ENCODE results near the gene SGMS1. TPM values are rescaled to one million over a fixed set of nuclear protein-coding genes. Genes with fewer than 3 reads are reported as not detected.

Gene SGMS1
- polyA plus RNA-seq, 1 donor (not counting 4 experiments of a cell fraction or from before 2014, with no cell fraction given): 18.3 TPM

- Histone ChIP-seq H3K79me2 (ENCODE audit: control insufficient read depth, insufficient read depth, low read length) (no peaks in the 10 kb centered on the region), H2AFZ (ENCODE audit: control insufficient read depth, low read length) (peak overlapping the region; percentile 21), H3K4me3 (ENCODE audit: control insufficient read depth in 2 of 3, extremely low read depth in 1 of 3, insufficient read depth in 2 of 3, low read depth in 1 of 3, low read length in 3 of 3) (peak overlapping the region in 2 of 3 experiments; percentile 49 to 71), H3K36me3 (ENCODE audit: control insufficient read depth in 2 of 2, extremely low read depth in 1 of 2, insufficient read depth in 2 of 2, low read length in 2 of 2) (no peaks in the 10 kb centered on the region), H3K9me1 (ENCODE audit: control insufficient read depth, extremely low read depth, insufficient read depth, low read length) (no peaks in the 10 kb centered on the region), H3K4me1 (ENCODE audit: control insufficient read depth, extremely low read depth, insufficient read depth, low read length) (peaks cover 49% of the 10 kb centered on the region), H4K20me1 (ENCODE audit: control insufficient read depth, extremely low read depth, insufficient read depth, low read length) (no peaks in the 10 kb centered on the region), H3K27me3 (ENCODE audit: control insufficient read depth, extremely low read depth, insufficient read depth, low read length) (no peaks in the 10 kb centered on the region), H3K27ac (ENCODE audit: control insufficient read depth, insufficient read depth, low read length) (peak overlapping the region; percentile 85), H3K4me2 (ENCODE audit: control insufficient read depth, extremely low read depth, insufficient read depth, low read depth, low read length) (peak overlapping the region; percentile 93), H3K9me3 (ENCODE audit: control insufficient read depth, low read depth, low read length) (no peaks in the 10 kb centered on the region), H3K9ac (ENCODE audit: control insufficient read depth, extremely low read depth, insufficient read depth, low read length) (peak overlapping the region; percentile 55)
- FAIRE-seq: peak; percentile 100
- TF ChIP-seq EZH2 (IDR thresholded peaks at IDR 0.05; ENCODE audit: low read length): no peak
- TF ChIP-seq, protein P1, sequence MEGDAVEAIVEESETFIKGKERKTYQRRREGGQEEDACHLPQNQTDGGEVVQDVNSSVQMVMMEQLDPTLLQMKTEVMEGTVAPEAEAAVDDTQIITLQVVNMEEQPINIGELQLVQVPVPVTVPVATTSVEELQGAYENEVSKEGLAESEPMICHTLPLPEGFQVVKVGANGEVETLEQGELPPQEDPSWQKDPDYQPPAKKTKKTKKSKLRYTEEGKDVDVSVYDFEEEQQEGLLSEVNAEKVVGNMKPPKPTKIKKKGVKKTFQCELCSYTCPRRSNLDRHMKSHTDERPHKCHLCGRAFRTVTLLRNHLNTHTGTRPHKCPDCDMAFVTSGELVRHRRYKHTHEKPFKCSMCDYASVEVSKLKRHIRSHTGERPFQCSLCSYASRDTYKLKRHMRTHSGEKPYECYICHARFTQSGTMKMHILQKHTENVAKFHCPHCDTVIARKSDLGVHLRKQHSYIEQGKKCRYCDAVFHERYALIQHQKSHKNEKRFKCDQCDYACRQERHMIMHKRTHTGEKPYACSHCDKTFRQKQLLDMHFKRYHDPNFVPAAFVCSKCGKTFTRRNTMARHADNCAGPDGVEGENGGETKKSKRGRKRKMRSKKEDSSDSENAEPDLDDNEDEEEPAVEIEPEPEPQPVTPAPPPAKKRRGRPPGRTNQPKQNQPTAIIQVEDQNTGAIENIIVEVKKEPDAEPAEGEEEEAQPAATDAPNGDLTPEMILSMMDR (optimal IDR thresholded peaks at IDR 0.05 in 1 of 3, IDR thresholded peaks at IDR 0.05 in 1 of 3, conservative IDR thresholded peaks at IDR 0.05 in 1 of 3; ENCODE audit: extremely low read depth in 1 of 3, insufficient read depth in 2 of 3, low read length in 3 of 3): no peak
- dilution Hi-C loops (cut with MboI; ENCODE audit: extremely low pct_ligation_motif_present, low sequenced_read_pairs): no loop called here
- peak; percentile 84 for DNase-seq (ENCODE audit: low read depth, low spot score)
These were observed 298.1 kb downstream of the SGMS1 start for GRCh38 chr10:50325449-50326171.

DNA sequence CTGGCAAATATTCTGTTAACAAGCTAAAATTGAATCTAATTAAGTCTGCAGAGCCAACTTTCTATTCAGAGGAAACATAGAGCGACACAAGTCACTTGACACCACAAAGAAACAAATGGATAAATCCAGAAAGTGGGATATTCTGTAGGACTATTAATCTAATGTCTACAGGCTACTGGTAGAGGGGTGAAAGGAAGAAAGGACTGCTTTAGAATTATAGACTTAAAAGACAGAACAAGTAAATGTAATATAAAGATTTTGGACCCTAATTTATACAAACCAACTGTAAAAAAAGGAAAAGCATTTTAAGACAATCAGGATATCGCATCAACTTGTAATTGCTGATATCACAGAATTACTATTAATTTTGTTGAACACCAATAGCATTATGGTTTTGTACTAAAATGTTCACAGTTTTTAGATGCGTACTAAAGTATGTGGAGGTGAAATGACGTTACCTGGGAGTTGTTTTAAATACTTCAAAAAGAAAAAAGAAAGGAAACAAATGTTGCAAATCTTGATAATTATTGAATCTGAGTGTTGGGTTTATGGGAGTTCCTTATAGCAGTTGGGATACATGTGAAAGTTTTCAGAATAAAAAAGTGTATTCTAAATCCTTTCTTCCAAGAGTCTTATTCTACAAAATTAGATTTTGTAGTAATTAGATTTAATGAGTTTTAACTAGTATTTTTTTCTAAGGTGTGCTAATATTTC lies 298.9 kb downstream of the SGMS1 start:
- DNase-seq (ENCODE audit: low read depth, low spot score) (no peak), FAIRE-seq (no peak)
- Histone ChIP-seq H2AFZ (ENCODE audit: control insufficient read depth, low read length) (no peak overlapping the region), H4K20me1 (ENCODE audit: control insufficient read depth, extremely low read depth, insufficient read depth, low read length) (no peaks in the 10 kb centered on the region), H3K4me1 (ENCODE audit: control insufficient read depth, extremely low read depth, insufficient read depth, low read length) (peaks cover 49% of the 10 kb centered on the region), H3K9me3 (ENCODE audit: control insufficient read depth, low read depth, low read length) (no peaks in the 10 kb centered on the region), H3K27me3 (ENCODE audit: control insufficient read depth, extremely low read depth, insufficient read depth, low read length) (no peaks in the 10 kb centered on the region), H3K79me2 (ENCODE audit: control insufficient read depth, insufficient read depth, low read length) (no peaks in the 10 kb centered on the region), H3K4me2 (ENCODE audit: control insufficient read depth, extremely low read depth, insufficient read depth, low read depth, low read length) (peak overlapping the region; percentile 93), H3K4me3 (ENCODE audit: control insufficient read depth in 2 of 3, extremely low read depth in 1 of 3, insufficient read depth in 2 of 3, low read depth in 1 of 3, low read length in 3 of 3) (peak overlapping the region in 1 of 3 experiments; percentile 18), H3K27ac (ENCODE audit: control insufficient read depth, insufficient read depth, low read length) (peak overlapping the region; percentile 85), H3K36me3 (ENCODE audit: control insufficient read depth in 2 of 2, extremely low read depth in 1 of 2, insufficient read depth in 2 of 2, low read length in 2 of 2) (no peaks in the 10 kb centered on the region), H3K9ac (ENCODE audit: control insufficient read depth, extremely low read depth, insufficient read depth, low read length) (no peak overlapping the region), H3K9me1 (ENCODE audit: control insufficient read depth, extremely low read depth, insufficient read depth, low read length) (no peaks in the 10 kb centered on the region)
- dilution Hi-C loops (cut with MboI; ENCODE audit: extremely low pct_ligation_motif_present, low sequenced_read_pairs): no loop called here
- TF ChIP-seq, protein P1 (optimal IDR thresholded peaks at IDR 0.05 in 1 of 3, IDR thresholded peaks at IDR 0.05 in 1 of 3, conservative IDR thresholded peaks at IDR 0.05 in 1 of 3; ENCODE audit: extremely low read depth in 1 of 3, insufficient read depth in 2 of 3, low read length in 3 of 3): no peak
- no peak for TF ChIP-seq EZH2 (IDR thresholded peaks at IDR 0.05; ENCODE audit: low read length)
